Prostate gland (tissue), 2 donors: ENCODE data around the gene CAPS2.

Experiments
- CTCF ChIP-seq, 4 experiments: fragments of 200-600 bp in 2 of 4; fragments of 450-650 bp in 2 of 4; sonication (generic) in 2 of 4; IDR thresholded peaks; 1 replicate in 3 of 4; 2 replicates in 1 of 4; pipeline ENCODE4 v1.5.1; 2016 to 2019; ENCODE audit warnings: antibody characterized with exemption in 4 of 4, mild to moderate bottlenecking in 2 of 4, moderate library complexity in 2 of 4
- POLR2A ChIP-seq: fragments of 450-650 bp; IDR thresholded peaks from one replicate; pipeline ENCODE4 v1.6.1; 2016; ENCODE audit warnings: antibody characterized with exemption, mild to moderate bottlenecking

GRCh38 chr12:75350413-75350812, 20.3 kb upstream of the CAPS2 start:
- TF ChIP-seq POLR2A (no peak), CTCF (IDR thresholded peaks at IDR 0.05) (no peak)
